Caco-2 (cell line): Measurements from ENCODE around the gene NLRC4. TPM values are rescaled to one million over a fixed set of nuclear protein-coding genes. Genes with fewer than 3 reads are reported as not detected.
A peak's percentile ranks its signal among the peaks of the same experiment; 100 is the strongest.
"Not testable (repeated sequence)": the region's sequence is repeated elsewhere in the genome, so short reads cannot be mapped to it uniquely, and the experiment has no call there.

Source experiments
- BruUV-seq: library from RNA; stranded (reverse); fragments of 400-500 nt; replicated peaks from 2 replicates; lab custom pipeline; 2021; lab: Mats Ljungman, UMichigan
- CTCF ChIA-PET: fragments of 300-600 bp; sonication (Branson Sonifier 250); formaldehyde crosslinking; loops from one replicate; lab custom pipeline; 2022; ENCODE audit warnings: antibody characterized with exemption; lab: Charles Lee
- POLR2A ChIA-PET: fragments of 300-600 bp; sonication (Branson Sonifier 250); formaldehyde crosslinking; loops from one replicate; lab custom pipeline; 2022; ENCODE audit warnings: antibody characterized with exemption; lab: Charles Lee
- DNase-seq, 2 experiments: peaks; one replicate each; pipeline versions ENCODE4 v3.0.0 to v3.0.0-alpha.2; 2020 to 2022
- H3K27me3 ChIP-seq: replicated peaks from 2 replicates; pipeline ENCODE4 v1.6.0; 2011; ENCODE audit warnings: low read length; ENCODE audit not compliant: control insufficient read depth, insufficient read depth
- H3K36me3 ChIP-seq: 2 replicates; pipeline ENCODE4 v1.5.1; 2011; ENCODE audit warnings: low read length; ENCODE audit not compliant: control insufficient read depth, insufficient read depth
- H3K4me1 ChIP-seq: fragments of 250-450 bp; sonication (Bioruptor Pico); 2 replicates; pipeline ENCODE4 v1.5.1; 2020; ENCODE audit warnings: mild to moderate bottlenecking
- H3K4me3 ChIP-seq: 2 replicates; pipeline ENCODE4 v1.5.1; 2011; ENCODE audit warnings: low read depth, mild to moderate bottlenecking, control low read depth, low read length
- H3K9me3 ChIP-seq: fragments of 250-450 bp; sonication (Bioruptor Pico); 2 replicates; pipeline ENCODE4 v1.5.1; 2020; ENCODE audit warnings: mild to moderate bottlenecking, moderate library complexity
- H3K27ac Mint-ChIP-seq: one replicate; pipeline ENCODE4 v1.8.0; 2022; ENCODE audit warnings: mixed read lengths; ENCODE audit not compliant: unreplicated experiment
- H3K27me3 Mint-ChIP-seq: one replicate; pipeline ENCODE4 v1.8.0; 2022; ENCODE audit warnings: mixed read lengths; ENCODE audit not compliant: insufficient read depth, unreplicated experiment
- H3K36me3 Mint-ChIP-seq: one replicate; pipeline ENCODE4 v1.8.0; 2022; ENCODE audit warnings: mild to moderate bottlenecking, mixed read lengths; ENCODE audit not compliant: insufficient read depth, unreplicated experiment
- H3K4me1 Mint-ChIP-seq: one replicate; pipeline ENCODE4 v1.8.0; 2022; ENCODE audit warnings: low read depth, mixed read lengths; ENCODE audit not compliant: unreplicated experiment
- H3K4me3 Mint-ChIP-seq: one replicate; pipeline ENCODE4 v1.8.0; 2022; ENCODE audit warnings: mild to moderate bottlenecking, moderate library complexity, mixed read lengths; ENCODE audit not compliant: unreplicated experiment
- H3K9me3 Mint-ChIP-seq: one replicate; pipeline ENCODE4 v1.8.0; 2022; ENCODE audit warnings: mixed read lengths; ENCODE audit not compliant: unreplicated experiment
- intact Hi-C: fragments of 100-400 bp; cut with micrococcal nuclease; formaldehyde crosslinking; loops from one replicate; pipeline ENCODE4 v1.10.0; 2022; ENCODE audit not compliant: unreplicated experiment
- total RNA-seq: library from RNA; stranded (reverse); gene quantifications from 2 replicates; pipeline ENCODE4 v1.2.3, GENCODE V29; 2022
- TF ChIP-seq, protein P1 (sequence below), 2 experiments: fragments of 200-600 bp in 1 of 2; IDR thresholded peaks; 1 replicate in 1 of 2; 2 replicates in 1 of 2; pipeline versions ENCODE4 v1.5.1 to v1.8.0; 2011 to 2022; ENCODE audit warnings: antibody characterized with exemption in 1 of 2, control low read depth in 1 of 2, inconsistent platforms in 1 of 2, low read depth in 1 of 2, low read length in 1 of 2, mild to moderate bottlenecking in 1 of 2, moderate library complexity in 1 of 2; ENCODE audit not compliant: insufficient read depth in 1 of 2, severe bottlenecking in 1 of 2, unreplicated experiment in 1 of 2

The NLRC4 gene
- total RNA-seq, 1 experiment from 2014 or later = not detected

GRCh38 chr2:32220445-32220844 lies 44.2 kb downstream of the NLRC4 start:
- intact Hi-C loops = no loop called here
- Mint-ChIP-seq H3K9me3 (no peaks in the 10 kb centered on the region), H3K36me3 (peaks cover 38% of the 10 kb centered on the region), H3K27ac (no peak overlapping the region), H3K4me3 (no peak overlapping the region), H3K27me3 (no peaks in the 10 kb centered on the region), H3K4me1 (no peaks in the 10 kb centered on the region)
- Histone ChIP-seq H3K4me1 (no peaks in the 10 kb centered on the region), H3K4me3 (no peak overlapping the region), H3K27me3 (no peaks in the 10 kb centered on the region), H3K9me3 (no peaks in the 10 kb centered on the region), H3K36me3 (no peaks in the 10 kb centered on the region; the same call in 1 of the 2 replicates)
- TF ChIP-seq, protein P1, sequence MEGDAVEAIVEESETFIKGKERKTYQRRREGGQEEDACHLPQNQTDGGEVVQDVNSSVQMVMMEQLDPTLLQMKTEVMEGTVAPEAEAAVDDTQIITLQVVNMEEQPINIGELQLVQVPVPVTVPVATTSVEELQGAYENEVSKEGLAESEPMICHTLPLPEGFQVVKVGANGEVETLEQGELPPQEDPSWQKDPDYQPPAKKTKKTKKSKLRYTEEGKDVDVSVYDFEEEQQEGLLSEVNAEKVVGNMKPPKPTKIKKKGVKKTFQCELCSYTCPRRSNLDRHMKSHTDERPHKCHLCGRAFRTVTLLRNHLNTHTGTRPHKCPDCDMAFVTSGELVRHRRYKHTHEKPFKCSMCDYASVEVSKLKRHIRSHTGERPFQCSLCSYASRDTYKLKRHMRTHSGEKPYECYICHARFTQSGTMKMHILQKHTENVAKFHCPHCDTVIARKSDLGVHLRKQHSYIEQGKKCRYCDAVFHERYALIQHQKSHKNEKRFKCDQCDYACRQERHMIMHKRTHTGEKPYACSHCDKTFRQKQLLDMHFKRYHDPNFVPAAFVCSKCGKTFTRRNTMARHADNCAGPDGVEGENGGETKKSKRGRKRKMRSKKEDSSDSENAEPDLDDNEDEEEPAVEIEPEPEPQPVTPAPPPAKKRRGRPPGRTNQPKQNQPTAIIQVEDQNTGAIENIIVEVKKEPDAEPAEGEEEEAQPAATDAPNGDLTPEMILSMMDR (IDR thresholded peaks at IDR 0.05; ENCODE audit: insufficient read depth in 1 of 2, low read depth in 1 of 2, low read length in 1 of 2, severe bottlenecking in 1 of 2, unreplicated experiment in 1 of 2) = no peak
- BruUV-seq = no TSS peak
- ChIA-PET CTCF (no interaction called here), POLR2A (no interaction called here)
- no peak for DNase-seq

DNA sequence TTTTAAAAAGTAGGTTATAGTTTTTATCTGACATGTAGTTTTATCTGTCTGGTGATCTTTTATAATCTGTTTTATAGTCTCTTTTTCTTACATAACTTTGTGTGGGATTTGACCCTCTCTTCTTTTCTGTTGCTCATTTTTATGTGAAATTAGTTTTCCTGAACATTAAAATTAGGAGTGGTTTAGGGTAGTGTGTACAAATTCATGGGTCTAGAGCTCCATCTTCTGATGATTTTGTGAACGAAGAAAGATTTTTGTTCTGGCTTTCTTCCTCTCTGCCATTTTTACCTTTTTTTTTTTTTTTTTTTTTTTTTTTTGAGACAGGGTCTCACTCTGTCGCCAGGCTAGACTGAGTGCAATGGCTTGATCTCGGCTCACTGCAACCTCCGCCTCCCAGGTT lies 52.4 kb downstream of the NLRC4 start:
- Mint-ChIP-seq H3K36me3 (peaks cover 28% of the 10 kb centered on the region), H3K9me3 (no peaks in the 10 kb centered on the region), H3K27me3 (no peaks in the 10 kb centered on the region), H3K27ac (no peak overlapping the region), H3K4me3 (no peak overlapping the region), H3K4me1 (no peaks in the 10 kb centered on the region)
- H3K9me3 ChIP-seq = no peaks in the 10 kb centered on the region
- no peak for DNase-seq
- no peaks in the 10 kb centered on the region for H3K4me1 ChIP-seq
- no peaks in the 10 kb centered on the region; the same call in 1 of the 2 replicates for H3K36me3 ChIP-seq
- H3K27me3 ChIP-seq = no peaks in the 10 kb centered on the region
- no peak overlapping the region for H3K4me3 ChIP-seq
- intact Hi-C loops = loop anchor here (5.0 kb wide), 1 partner anchor 690 kb away; no protein-coding TSS in a partner anchor
- no TSS peak for BruUV-seq
- TF ChIP-seq, protein P1 (IDR thresholded peaks at IDR 0.05; ENCODE audit: insufficient read depth in 1 of 2, low read depth in 1 of 2, low read length in 1 of 2, severe bottlenecking in 1 of 2, unreplicated experiment in 1 of 2) = peak in 1 of 2 experiments; percentile 20
- POLR2A ChIA-PET = interaction anchor here (0.6 kb wide), 1 partner anchor 229 kb away, joined by 4 read pairs; no protein-coding TSS in a partner anchor
- CTCF ChIA-PET = interaction anchor here (0.6 kb wide), 2 partner anchors 342 to 689 kb away, joined by 5 to 6 read pairs; no protein-coding TSS in a partner anchor

DNA sequence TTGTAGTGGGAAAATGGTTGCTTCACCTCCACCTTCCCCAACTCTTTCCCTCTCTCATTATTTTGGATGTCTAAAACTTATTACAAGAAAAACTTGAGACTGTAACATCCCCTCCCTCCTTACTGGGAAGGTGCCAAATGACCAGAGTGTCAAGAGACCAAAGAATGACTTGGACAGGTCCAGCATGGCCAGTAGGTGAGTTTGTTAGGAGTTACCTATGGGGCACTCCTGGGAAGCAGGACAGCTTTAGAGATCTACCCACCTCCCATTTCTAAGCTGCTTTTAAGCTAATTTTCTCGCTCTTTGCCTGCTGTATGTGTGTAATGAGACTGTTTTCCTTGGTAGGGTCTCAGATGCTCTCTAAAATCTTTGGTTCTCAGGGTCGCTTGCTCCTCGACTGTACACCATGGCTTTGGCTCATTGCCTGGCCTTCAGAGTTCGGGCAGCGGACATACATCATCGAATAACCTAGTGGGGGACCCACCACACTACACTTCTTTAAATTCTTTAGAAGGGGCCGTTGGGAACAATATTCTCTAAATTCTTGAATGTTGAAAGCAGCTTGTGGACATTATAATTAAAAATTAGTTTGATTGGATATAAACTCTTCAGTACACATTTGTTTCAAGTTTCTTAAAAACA lies 53.8 kb downstream of the NLRC4 start:
- no peaks in the 10 kb centered on the region for H3K4me1 Mint-ChIP-seq
- H3K27ac Mint-ChIP-seq = no peak overlapping the region

GRCh38 chr2:32203428-32203827 lies 61.3 kb downstream of the NLRC4 start:
- peaks cover 16% of the 10 kb centered on the region for H3K4me1 ChIP-seq
- H3K27me3 ChIP-seq, intact Hi-C loops, CTCF ChIA-PET, H3K4me1 Mint-ChIP-seq, H3K36me3 ChIP-seq, H3K9me3 ChIP-seq, BruUV-seq, H3K9me3 Mint-ChIP-seq, H3K4me3 Mint-ChIP-seq, DNase-seq, H3K27me3 Mint-ChIP-seq, POLR2A ChIA-PET, H3K4me3 ChIP-seq, H3K27ac Mint-ChIP-seq: not testable (repeated sequence)
- peaks cover 51% of the 10 kb centered on the region for H3K36me3 Mint-ChIP-seq

More for the DNA sequence above, 53.8 kb downstream of the NLRC4 start:
- Histone ChIP-seq H3K36me3 (no peaks in the 10 kb centered on the region; the same call in 1 of the 2 replicates), H3K4me1 (peaks cover 13% of the 10 kb centered on the region), H3K9me3 (no peaks in the 10 kb centered on the region), H3K4me3 (no peak overlapping the region), H3K27me3 (no peaks in the 10 kb centered on the region)
- Mint-ChIP-seq H3K36me3 (peaks cover 31% of the 10 kb centered on the region), H3K9me3 (no peaks in the 10 kb centered on the region), H3K27me3 (no peaks in the 10 kb centered on the region), H3K4me3 (no peak overlapping the region)
- DNase-seq = no peak
- ChIA-PET POLR2A (no interaction called here), CTCF (no interaction called here)
- intact Hi-C loops = loop anchor here (5.0 kb wide), 1 partner anchor 689 kb away; no protein-coding TSS in a partner anchor
- TF ChIP-seq, protein P1 (IDR thresholded peaks at IDR 0.05; ENCODE audit: insufficient read depth in 1 of 2, low read depth in 1 of 2, low read length in 1 of 2, severe bottlenecking in 1 of 2, unreplicated experiment in 1 of 2) = no peak
- BruUV-seq = no TSS peak
